Inferior parietal cortex (tissue), 1 donor: ENCODE results near the gene PCYT2.

Experiments
- DNase-seq: peaks from one replicate; pipeline ENCODE4 v3.0.0-alpha.2; 2016; ENCODE audit errors: extremely low spot score

Gene PCYT2

GRCh38 chr17:81944858-81945257 lies 33.7 kb upstream of the PCYT2 start:
- no peak for DNase-seq

GRCh38 chr17:81942167-81942553 lies 31.0 kb upstream of the PCYT2 start:
- no peak for DNase-seq

GRCh38 chr17:81941484-81942166 lies 30.4 kb upstream of the PCYT2 start:
- DNase-seq = no peak

GRCh38 chr17:81940538-81941483 lies 29.6 kb upstream of the PCYT2 start:
- DNase-seq = no peak

GRCh38 chr17:81939881-81940385 lies 28.7 kb upstream of the PCYT2 start:
- peak; percentile 49 for DNase-seq

- DNase-seq = no peak
Measured at GRCh38 chr17:81939218-81939617, 28.0 kb upstream of the PCYT2 start.

GRCh38 chr17:81935709-81936084 lies 24.5 kb upstream of the PCYT2 start:
- no peak for DNase-seq

- DNase-seq = no peak
Measured at GRCh38 chr17:81934850-81935708, 23.9 kb upstream of the PCYT2 start.

GRCh38 chr17:81934098-81934757 lies 23.0 kb upstream of the PCYT2 start:
- no peak for DNase-seq

GRCh38 chr17:81933178-81933699 lies 22.0 kb upstream of the PCYT2 start:
- DNase-seq = no peak

- DNase-seq = no peak
Measured at GRCh38 chr17:81932333-81932983, 21.3 kb upstream of the PCYT2 start.

GRCh38 chr17:81931557-81932332 lies 20.5 kb upstream of the PCYT2 start:
- DNase-seq = no peak

- no peak for DNase-seq
Measured at GRCh38 chr17:81931189-81931556, 20.0 kb upstream of the PCYT2 start.

- no peak for DNase-seq
Measured at GRCh38 chr17:81930142-81931125, 19.2 kb upstream of the PCYT2 start.

- no peak for DNase-seq
Measured at GRCh38 chr17:81929253-81930141, 18.3 kb upstream of the PCYT2 start.

- no peak for DNase-seq
Measured at GRCh38 chr17:81928544-81929252, 17.5 kb upstream of the PCYT2 start.
